GM19467 (cell line): Measurements from ENCODE around the gene DLL4.
A peak's percentile ranks its signal among the peaks of the same experiment; 100 is the strongest.

Source experiments
- ATAC-seq: cut with Tn5 transposase; IDR thresholded peaks from one replicate; pipeline ENCODE4 v1.9.1; 2021; ENCODE audit warnings: mild to moderate bottlenecking, moderate library complexity; ENCODE audit not compliant: unreplicated experiment

Gene DLL4

GRCh38 chr15:40906091-40906990, 22.8 kb upstream of the DLL4 start:
- peak; percentile 50 for ATAC-seq

GRCh38 chr15:40906991-40907802, 21.9 kb upstream of the DLL4 start:
- peak; percentile 8 for ATAC-seq

- no peak for ATAC-seq
Measured at GRCh38 chr15:40908095-40908494, 21.0 kb upstream of the DLL4 start.

DNA sequence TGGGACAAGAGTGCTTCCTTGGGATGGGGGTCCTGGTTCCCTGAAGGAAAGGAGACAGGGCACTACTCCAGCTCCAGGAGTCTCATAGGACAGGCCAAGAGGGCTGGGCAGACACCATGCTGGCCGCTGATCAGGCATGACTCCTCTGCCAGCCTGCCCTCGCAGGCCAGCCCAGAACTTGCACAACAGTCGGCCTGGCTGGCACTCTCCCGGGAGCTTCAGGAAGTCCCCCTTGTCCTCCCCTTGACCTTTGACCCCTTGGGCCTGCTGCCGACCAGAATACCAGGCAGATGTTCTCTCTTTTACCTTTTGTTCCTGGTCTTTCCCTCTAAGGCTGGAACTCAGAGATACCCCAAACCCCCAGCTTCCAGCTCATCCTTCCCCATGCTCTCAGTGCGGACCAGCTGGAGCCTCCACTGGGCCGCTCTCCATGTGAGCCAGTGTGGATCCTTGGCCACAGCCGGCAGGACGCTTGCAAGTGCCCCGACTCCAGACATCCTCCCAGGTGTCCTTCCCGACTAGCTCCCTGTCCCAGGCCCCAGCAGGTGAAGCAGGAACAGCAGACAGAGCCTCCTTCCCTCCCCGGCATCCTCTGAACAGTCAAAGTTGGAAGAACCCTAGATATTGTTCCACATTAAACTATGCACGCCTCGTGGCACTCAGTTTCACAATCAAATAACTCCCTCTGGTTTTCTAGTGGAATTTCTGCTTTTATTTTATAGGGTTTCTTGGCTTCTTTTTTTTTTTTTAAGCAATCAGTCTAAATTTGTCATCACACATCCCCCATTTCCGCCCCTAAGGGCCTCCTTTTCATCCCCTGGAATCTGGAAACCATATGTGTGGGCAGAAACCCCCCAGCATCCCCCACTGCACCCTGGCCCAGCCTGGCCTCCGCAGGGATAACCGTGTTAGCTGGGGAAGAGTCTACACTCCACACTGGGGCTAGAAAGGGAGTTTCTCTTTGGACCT, 19.2 kb upstream of the DLL4 start:
- ATAC-seq: no peak

DNA sequence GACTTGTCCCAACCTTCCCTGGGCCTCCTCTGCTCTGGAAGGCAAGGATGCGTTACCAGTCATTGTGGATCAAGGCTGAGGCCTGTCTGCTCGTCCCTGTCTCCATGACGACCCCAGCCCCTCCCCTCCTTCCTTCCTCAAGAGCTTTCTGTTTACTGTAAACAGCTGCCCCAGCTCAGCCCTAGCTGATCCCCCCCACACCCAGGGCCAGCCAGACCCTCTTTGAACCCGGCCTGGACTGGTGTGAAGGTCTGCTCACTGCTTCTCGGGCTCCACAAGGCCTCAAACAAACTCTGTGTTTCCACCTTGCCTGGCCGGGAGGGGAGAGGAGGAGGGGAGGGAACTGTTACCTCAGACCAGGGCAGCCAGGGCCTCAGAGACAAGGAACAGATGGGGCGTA, 18.0 kb upstream of the DLL4 start:
- no peak for ATAC-seq

- ATAC-seq: no peak
Measured at GRCh38 chr15:40911693-40912092, 17.4 kb upstream of the DLL4 start.

- no peak for ATAC-seq
Measured at GRCh38 chr15:40912478-40912877, 16.7 kb upstream of the DLL4 start.

- no peak for ATAC-seq
Measured at GRCh38 chr15:40914013-40914412, 15.1 kb upstream of the DLL4 start.

DNA sequence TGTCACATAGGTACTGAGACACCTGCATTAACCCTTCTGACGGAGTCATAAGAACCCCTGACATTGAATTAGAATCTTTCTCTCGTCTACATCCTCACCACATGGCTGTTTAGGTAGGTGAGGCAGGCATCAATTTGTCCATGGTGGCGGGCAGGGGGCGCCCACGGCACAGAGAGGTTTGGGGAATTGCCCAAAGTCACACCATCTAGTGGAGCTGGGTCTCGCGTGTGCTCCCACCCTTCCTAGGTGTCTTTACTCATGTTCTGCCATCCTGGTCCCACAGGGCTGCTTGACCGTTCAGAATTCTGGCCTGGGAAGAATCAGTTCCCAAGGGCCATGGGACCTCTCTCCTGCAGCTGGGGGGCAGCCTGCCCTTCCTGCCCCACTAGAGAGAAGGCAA, 14.7 kb upstream of the DLL4 start:
- no peak for ATAC-seq

DNA sequence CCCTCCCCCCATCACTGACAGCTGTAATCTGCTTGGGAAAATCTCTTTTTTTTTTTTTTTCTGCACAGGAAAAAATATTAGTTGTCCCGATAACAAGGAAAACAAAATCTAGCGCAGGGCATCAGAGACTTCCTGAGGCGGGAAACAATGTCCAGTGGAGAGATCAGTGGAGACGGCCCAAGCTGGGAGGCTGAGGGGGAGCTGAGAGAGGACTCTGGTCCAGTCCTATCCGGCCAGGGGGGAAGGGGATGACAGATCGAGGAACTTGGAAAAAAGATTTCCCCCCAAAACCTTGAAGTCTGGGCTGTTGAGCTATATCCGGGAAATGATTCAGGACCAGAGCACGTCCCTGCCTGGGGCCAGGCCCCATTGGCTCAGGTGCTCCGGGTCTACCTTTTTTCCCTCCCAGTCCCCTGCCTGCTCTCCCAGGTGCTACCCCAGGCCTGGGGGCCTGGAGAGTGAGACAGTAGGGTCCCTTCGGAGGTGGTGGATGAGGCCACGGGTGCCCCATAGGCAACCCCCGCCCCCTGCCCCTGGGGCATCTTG, 14.0 kb upstream of the DLL4 start:
- no peak for ATAC-seq

- ATAC-seq: no peak
Measured at GRCh38 chr15:40915679-40916078, 13.5 kb upstream of the DLL4 start.

DNA sequence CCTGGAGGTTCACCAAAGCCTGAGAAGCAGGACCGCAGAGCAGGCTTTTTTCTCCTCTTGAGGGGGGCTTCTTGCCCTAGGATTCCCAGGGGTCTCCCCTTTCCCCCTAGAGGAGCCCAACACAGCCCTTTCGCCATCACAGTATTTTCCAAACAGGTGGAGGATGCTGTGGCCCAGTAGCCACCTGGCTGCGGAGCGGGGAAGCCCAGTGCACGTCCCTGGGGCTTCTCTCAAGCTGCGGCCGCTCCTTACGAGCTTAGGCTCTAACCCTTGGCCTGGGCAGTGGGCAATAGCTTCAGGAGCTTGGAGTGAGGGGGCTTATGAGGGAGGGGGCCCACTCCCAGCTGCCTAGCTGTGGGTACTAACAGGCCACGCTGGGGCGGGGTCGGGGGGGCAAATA, 11.6 kb upstream of the DLL4 start:
- no peak for ATAC-seq

DNA sequence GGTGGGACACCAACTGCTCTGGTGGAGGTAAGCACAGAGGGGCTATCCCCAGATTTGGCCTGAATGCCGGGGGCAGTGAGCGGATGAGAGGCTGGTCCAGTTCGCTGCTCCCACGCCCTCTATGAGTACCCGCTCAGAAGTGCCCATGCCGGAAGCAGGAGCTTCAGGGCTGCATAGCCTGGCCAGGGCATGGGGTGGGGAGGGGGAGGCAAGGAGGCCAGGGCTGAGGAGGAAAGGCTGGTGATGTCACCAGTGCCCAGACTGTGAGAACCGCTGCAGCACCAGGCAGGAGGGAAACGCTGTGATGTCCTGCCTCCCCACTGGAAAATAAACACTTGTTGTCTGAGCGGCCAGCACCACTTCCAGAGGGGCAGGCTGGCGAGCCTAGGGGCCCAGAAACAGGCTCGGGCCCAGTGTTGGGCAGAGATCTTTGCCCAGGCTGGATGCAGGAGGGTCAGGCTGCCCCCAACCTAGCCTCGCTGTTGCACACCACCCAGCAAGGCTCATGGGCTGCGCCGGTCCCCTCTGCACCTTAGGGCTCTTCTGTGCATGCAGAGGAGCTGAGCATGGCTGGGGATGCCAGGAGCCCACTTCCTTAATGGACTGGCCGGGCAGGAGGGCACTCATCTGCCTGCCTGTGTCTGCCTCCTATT, 10.9 kb upstream of the DLL4 start:
- ATAC-seq: no peak

DNA sequence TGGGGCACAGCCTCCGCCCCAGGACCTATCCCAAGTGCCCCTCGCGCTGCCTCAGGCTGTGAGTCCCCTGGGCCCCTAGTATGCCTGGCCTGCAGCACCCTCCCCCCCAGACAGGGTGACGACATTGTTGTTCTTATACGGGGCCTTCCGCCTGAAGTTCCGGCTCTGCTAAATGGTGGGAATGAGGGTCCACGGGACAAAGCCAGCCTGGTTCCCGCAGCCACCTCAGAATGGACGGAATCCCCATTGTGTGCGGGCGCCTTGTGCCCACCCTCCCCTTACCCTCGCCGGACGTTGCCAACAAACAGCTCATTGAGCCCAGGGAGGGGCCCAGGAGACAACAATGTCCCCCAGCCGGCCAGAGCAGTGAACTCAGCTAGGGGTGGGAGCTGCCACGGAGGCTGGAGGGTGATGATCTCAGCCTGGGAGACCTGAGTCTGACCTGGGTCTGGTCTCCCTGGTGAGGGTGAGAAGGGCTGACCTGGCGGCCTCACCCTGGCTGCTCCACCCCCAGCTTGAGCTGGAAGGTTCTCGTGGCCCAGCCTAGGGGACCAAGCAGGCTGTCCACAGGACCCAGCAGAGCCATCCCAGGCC, 10.2 kb upstream of the DLL4 start:
- no peak for ATAC-seq

GRCh38 chr15:40921949-40922607, 7.1 kb upstream of the DLL4 start:
- ATAC-seq: no peak

DNA sequence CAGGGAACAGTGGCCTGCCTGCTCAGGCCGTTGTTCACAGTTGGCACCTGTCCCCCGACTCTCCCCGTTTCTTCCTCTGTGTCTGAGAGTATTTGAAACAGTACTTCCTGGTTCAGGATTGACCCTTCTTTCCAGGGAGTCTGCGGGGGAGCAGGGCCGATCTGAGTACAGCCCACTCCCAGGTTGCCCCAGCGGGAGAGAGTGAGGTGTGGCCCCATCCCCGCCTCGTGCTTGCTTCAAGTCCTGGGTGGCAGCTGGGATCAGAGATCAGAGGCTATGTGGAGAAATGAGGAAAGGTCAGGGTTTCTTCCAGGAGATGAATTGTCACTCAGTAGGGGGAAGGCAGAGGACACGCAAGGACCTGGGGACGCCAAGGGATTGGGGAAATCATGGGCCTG, 6.5 kb upstream of the DLL4 start:
- no peak for ATAC-seq

DNA sequence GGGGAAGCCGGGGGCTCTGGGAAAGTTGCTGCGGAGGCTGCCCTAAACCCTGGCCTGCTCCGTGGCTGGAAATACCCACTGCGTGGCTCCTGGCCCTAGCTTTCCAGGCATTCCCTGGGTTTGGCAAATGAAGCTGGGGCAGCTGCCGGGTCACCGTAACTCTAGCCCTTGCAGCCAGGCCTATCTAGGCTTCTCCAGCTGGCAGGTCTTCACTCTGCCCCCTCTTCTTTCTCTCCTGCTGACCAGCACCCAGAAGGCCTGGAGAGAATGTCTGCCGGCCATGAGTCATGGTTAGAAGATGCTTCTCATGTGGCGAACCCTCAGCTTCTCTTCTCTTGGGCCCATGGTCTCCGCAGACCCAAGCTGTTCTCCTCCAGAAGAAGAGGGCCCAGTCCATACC, 5.6 kb upstream of the DLL4 start:
- no peak for ATAC-seq

- ATAC-seq: no peak
Measured at GRCh38 chr15:40925495-40925862, 3.7 kb upstream of the DLL4 start.
